Measurements from ENCODE around the gene EBF3.

The EBF3 gene

GRCh38 chr10:129971381-129972144 lies 7.5 kb upstream of the EBF3 start:
- H3K4me3 ChIP-seq (ENCODE audit: extremely low read depth, insufficient read depth, low read length, poor library complexity, severe bottlenecking) = peak overlapping the region; percentile 31
- peaks cover 20% of the 10 kb centered on the region for H3K4me1 ChIP-seq (ENCODE audit: control insufficient read depth, insufficient read depth, low read length, poor library complexity, severe bottlenecking)
- H3K27ac ChIP-seq (ENCODE audit: low read depth, low read length, severe bottlenecking) = no peak overlapping the region
- no peaks in the 10 kb centered on the region for H3K36me3 ChIP-seq (ENCODE audit: control insufficient read depth, insufficient read depth, low read length)
- H3K9me3 ChIP-seq (ENCODE audit: control insufficient read depth, low read length) = no peaks in the 10 kb centered on the region
- 0 to 1% methylated on average over 41 to 47 of the region's 84 CpGs for WGBS, 2 experiments (ENCODE audit: insufficient coverage in 2 of 2)

- WGBS, 2 experiments (ENCODE audit: insufficient coverage in 2 of 2) = 1% methylated on average over 29 to 40 of the region's 58 CpGs
- Histone ChIP-seq H3K36me3 (ENCODE audit: control insufficient read depth, insufficient read depth, low read length) (no peaks in the 10 kb centered on the region), H3K27ac (ENCODE audit: low read depth, low read length, severe bottlenecking) (no peak overlapping the region), H3K4me3 (ENCODE audit: extremely low read depth, insufficient read depth, low read length, poor library complexity, severe bottlenecking) (peak overlapping the region; percentile 31), H3K4me1 (ENCODE audit: control insufficient read depth, insufficient read depth, low read length, poor library complexity, severe bottlenecking) (peaks cover 20% of the 10 kb centered on the region), H3K9me3 (ENCODE audit: control insufficient read depth, low read length) (no peaks in the 10 kb centered on the region)
Observed at GRCh38 chr10:129970465-129971364, 6.6 kb upstream of the EBF3 start.

- H3K9me3 ChIP-seq (ENCODE audit: control insufficient read depth, low read length) = no peaks in the 10 kb centered on the region
- no peak overlapping the region for H3K4me3 ChIP-seq (ENCODE audit: extremely low read depth, insufficient read depth, low read length, poor library complexity, severe bottlenecking)
- no peak overlapping the region for H3K27ac ChIP-seq (ENCODE audit: low read depth, low read length, severe bottlenecking)
- H3K4me1 ChIP-seq (ENCODE audit: control insufficient read depth, insufficient read depth, low read length, poor library complexity, severe bottlenecking) = peaks cover 20% of the 10 kb centered on the region
- H3K36me3 ChIP-seq (ENCODE audit: control insufficient read depth, insufficient read depth, low read length) = no peaks in the 10 kb centered on the region
- WGBS, 2 experiments (ENCODE audit: insufficient coverage in 2 of 2) = no CpG with 5 or more reads among the region's 14 CpGs
Observed at GRCh38 chr10:129969911-129970464, 5.9 kb upstream of the EBF3 start.

DNA sequence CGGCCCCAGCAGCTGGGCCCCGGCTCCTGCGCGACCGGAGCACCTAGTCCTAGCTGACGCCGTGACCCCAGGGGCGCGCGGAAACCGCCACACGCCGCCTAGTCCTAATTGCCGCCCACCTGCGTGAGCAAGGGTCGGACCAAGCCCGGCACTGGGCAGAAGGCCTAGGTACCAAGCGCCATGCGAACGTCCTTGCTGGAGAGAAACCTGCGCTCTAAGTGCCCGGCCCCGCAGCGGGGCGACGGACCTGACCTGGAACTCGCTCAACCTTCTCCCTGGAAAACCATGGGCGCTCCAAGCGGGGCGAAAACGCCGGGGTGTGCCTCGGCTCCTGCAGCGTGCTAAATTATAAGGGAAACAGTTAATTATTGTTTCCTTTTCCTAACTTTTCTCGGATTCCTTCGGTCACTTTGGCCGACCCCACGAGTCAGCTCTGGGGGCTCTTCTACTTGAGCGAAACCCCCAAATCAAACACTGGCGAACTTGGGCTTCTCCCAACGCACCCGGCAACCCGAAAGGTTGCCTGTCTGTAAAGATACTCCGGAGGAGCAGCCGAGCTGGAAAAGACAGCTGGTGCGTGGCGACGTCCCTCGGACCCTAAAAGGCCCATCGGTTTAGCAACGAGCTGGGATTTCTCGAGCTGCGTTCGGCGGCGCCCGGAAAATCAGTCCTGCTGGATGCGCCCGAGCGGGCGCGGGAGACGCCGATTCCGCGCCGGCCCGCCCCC lies 5.3 kb upstream of the EBF3 start:
- Histone ChIP-seq H3K36me3 (ENCODE audit: control insufficient read depth, insufficient read depth, low read length) (no peaks in the 10 kb centered on the region), H3K27ac (ENCODE audit: low read depth, low read length, severe bottlenecking) (no peak overlapping the region), H3K4me3 (ENCODE audit: extremely low read depth, insufficient read depth, low read length, poor library complexity, severe bottlenecking) (no peak overlapping the region), H3K4me1 (ENCODE audit: control insufficient read depth, insufficient read depth, low read length, poor library complexity, severe bottlenecking) (peaks cover 20% of the 10 kb centered on the region), H3K9me3 (ENCODE audit: control insufficient read depth, low read length) (no peaks in the 10 kb centered on the region)
- 3 to 4% methylated on average over 54 to 65 of the region's 68 CpGs for WGBS, 2 experiments (ENCODE audit: insufficient coverage in 2 of 2)

DNA sequence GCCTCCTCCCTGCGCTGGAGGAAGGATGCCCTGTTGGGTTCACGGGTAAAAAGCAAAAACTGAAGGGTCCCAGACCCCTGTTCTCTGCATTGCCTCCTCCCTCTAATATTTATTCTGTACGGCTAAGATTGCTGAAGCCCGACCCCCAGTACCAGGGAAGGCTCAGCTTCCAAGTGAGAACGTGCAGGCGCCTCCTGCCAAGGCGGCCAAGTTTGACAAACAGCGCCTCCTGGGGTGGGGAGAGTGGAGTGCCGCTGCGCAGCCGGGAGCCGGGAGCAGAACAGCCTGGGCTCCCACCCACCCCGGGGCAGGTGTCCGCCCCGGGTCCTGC lies 4.7 kb upstream of the EBF3 start:
- no peak overlapping the region for H3K27ac ChIP-seq (ENCODE audit: low read depth, low read length, severe bottlenecking)
- H3K9me3 ChIP-seq (ENCODE audit: control insufficient read depth, low read length) = no peaks in the 10 kb centered on the region
- no peaks in the 10 kb centered on the region for H3K36me3 ChIP-seq (ENCODE audit: control insufficient read depth, insufficient read depth, low read length)
- peaks cover 20% of the 10 kb centered on the region for H3K4me1 ChIP-seq (ENCODE audit: control insufficient read depth, insufficient read depth, low read length, poor library complexity, severe bottlenecking)
- H3K4me3 ChIP-seq (ENCODE audit: extremely low read depth, insufficient read depth, low read length, poor library complexity, severe bottlenecking) = no peak overlapping the region
- WGBS, 2 experiments (ENCODE audit: insufficient coverage in 2 of 2) = 0 to 1% methylated on average over 5 to 12 of the region's 15 CpGs

- Histone ChIP-seq H3K4me1 (ENCODE audit: control insufficient read depth, insufficient read depth, low read length, poor library complexity, severe bottlenecking) (peaks cover 20% of the 10 kb centered on the region), H3K4me3 (ENCODE audit: extremely low read depth, insufficient read depth, low read length, poor library complexity, severe bottlenecking) (no peak overlapping the region), H3K9me3 (ENCODE audit: control insufficient read depth, low read length) (no peaks in the 10 kb centered on the region), H3K36me3 (ENCODE audit: control insufficient read depth, insufficient read depth, low read length) (no peaks in the 10 kb centered on the region), H3K27ac (ENCODE audit: low read depth, low read length, severe bottlenecking) (no peak overlapping the region)
- WGBS, 2 experiments (ENCODE audit: insufficient coverage in 2 of 2) = 3 to 4% methylated on average over 52 to 62 of the region's 62 CpGs
Observed at GRCh38 chr10:129968020-129968852, 4.2 kb upstream of the EBF3 start.

GRCh38 chr10:129967579-129968019 lies 3.5 kb upstream of the EBF3 start:
- Histone ChIP-seq H3K9me3 (ENCODE audit: control insufficient read depth, low read length) (no peaks in the 10 kb centered on the region), H3K27ac (ENCODE audit: low read depth, low read length, severe bottlenecking) (no peak overlapping the region), H3K4me3 (ENCODE audit: extremely low read depth, insufficient read depth, low read length, poor library complexity, severe bottlenecking) (no peak overlapping the region), H3K4me1 (ENCODE audit: control insufficient read depth, insufficient read depth, low read length, poor library complexity, severe bottlenecking) (peaks cover 25% of the 10 kb centered on the region), H3K36me3 (ENCODE audit: control insufficient read depth, insufficient read depth, low read length) (no peaks in the 10 kb centered on the region)
- 3 to 5% methylated on average over 6 to 10 of the region's 28 CpGs for WGBS, 2 experiments (ENCODE audit: insufficient coverage in 2 of 2)

DNA sequence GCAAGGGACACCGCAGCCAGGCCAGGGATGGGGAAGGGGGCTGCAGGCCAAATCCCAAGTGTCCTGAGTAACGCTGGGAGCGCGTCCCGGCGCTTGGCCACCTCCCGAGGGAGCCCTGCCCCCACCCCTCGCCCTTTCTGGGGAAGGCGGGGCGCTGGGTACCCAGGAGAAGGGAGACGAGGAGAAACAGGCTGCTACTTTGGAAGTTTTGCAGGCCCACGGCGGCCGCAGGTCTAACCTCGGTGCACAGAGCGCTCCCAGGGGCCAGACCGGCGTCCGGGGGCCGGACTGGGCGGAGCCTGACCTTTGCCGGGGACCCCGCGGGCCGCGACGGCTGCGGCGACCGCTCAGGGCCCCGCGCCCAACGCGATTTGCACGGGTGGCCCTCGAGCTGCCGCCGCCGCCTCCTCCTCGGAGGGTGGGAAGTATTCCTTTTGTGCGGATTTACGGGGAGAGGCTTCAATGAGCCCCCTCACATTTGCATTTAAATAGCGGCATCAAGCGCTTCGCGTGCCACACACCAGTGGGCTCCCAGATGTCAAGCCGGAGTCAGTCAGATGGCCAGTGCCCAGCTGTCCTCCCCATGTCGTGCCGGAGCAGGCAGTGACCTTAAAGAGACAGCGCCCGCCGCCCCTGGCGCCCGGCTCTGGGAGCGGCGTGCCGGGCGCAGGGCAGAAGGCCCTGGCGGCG lies 3.0 kb upstream of the EBF3 start:
- Histone ChIP-seq H3K9me3 (ENCODE audit: control insufficient read depth, low read length) (no peaks in the 10 kb centered on the region), H3K27ac (ENCODE audit: low read depth, low read length, severe bottlenecking) (no peak overlapping the region), H3K4me3 (ENCODE audit: extremely low read depth, insufficient read depth, low read length, poor library complexity, severe bottlenecking) (no peak overlapping the region), H3K4me1 (ENCODE audit: control insufficient read depth, insufficient read depth, low read length, poor library complexity, severe bottlenecking) (peaks cover 25% of the 10 kb centered on the region), H3K36me3 (ENCODE audit: control insufficient read depth, insufficient read depth, low read length) (no peaks in the 10 kb centered on the region)
- WGBS, 2 experiments (ENCODE audit: insufficient coverage in 2 of 2) = 1 to 2% methylated on average over 35 to 45 of the region's 60 CpGs

DNA sequence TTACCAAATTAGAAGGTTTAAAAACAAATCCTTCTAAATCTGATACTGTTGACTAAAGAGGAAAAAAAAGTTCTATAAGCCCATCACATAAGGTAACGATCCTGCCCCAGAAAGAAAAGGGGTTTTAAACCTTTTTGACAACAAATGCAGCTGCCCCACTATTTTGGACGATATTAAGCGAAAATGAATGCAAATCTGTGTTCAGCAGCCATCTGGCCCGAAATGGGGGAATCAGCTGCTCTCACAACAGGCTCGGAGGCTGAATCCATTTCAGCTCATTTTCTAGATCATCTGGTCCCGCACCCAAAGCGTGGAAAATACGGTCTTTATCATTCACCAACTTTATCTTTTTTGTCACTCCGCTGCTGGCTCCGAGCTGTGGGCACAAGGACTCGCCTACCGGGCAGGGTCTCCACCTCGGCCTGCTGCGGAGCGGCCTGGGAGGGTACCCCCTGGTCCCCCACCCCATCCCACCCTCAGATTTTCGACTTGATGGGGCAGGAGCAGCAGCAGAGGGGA lies 2.4 kb upstream of the EBF3 start:
- WGBS, 2 experiments (ENCODE audit: insufficient coverage in 2 of 2) = 1 to 5% methylated on average over 9 of the region's 16 CpGs
- no peaks in the 10 kb centered on the region for H3K9me3 ChIP-seq (ENCODE audit: control insufficient read depth, low read length)
- H3K36me3 ChIP-seq (ENCODE audit: control insufficient read depth, insufficient read depth, low read length) = no peaks in the 10 kb centered on the region
- H3K4me1 ChIP-seq (ENCODE audit: control insufficient read depth, insufficient read depth, low read length, poor library complexity, severe bottlenecking) = peaks cover 25% of the 10 kb centered on the region
- no peak overlapping the region for H3K27ac ChIP-seq (ENCODE audit: low read depth, low read length, severe bottlenecking)
- H3K4me3 ChIP-seq (ENCODE audit: extremely low read depth, insufficient read depth, low read length, poor library complexity, severe bottlenecking) = no peak overlapping the region

Measured in mesodermal cell (in vitro differentiated cells).